NCI-H2171 (cell line): ENCODE data around the gene SORCS2.

Experiments used
- DNase-seq: peaks from one replicate; lab custom pipeline; 2025; lab: John Stamatoyannopoulos, UW

SORCS2 gene

DNA sequence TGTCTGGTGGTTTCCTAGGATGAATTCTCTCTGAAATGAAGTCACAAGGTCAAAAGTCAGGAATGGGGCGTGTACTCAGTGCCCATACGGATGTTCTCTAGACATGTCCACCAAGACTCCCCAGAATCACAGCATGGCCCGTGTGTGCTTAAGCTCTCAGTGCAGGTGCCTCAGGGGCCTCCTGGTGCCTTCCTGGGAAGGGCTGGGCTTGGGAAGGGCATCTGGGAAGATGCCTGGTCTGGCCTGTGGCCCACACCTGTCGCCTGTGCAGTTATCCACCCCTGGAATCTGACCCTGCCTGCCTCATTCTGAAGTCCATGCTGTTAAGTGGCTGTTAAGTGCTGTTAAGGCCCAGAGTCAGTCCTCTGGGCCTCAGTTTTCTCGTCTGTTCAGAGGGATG lies 31.2 kb downstream of the SORCS2 start:
- no peak for DNase-seq

- no peak for DNase-seq
Observed at GRCh38 chr4:7224001-7224400, 31.7 kb downstream of the SORCS2 start.

GRCh38 chr4:7224878-7225533 lies 32.7 kb downstream of the SORCS2 start:
- no peak for DNase-seq

GRCh38 chr4:7226439-7226838 lies 34.1 kb downstream of the SORCS2 start:
- DNase-seq = no peak

DNA sequence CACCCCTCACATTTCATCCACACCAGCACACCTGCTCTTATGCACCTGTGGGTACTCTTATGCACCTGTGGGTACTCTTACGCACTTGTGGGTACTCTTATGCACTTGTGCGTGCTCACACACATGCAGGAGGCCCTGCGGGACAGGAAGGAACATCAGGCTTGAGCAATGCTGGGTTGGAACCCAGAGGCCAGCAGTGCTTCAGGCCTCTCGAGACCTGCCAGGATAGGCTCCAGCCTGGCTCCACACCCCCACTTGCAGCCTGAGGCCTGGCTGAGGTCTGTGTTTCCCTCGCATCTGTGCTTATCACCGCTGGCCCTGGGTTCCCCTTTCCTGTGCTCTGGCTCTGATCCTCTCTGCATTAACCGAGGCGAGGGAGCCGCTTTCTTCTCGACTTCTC lies 34.7 kb downstream of the SORCS2 start:
- no peak for DNase-seq

GRCh38 chr4:7228734-7229133 lies 36.4 kb downstream of the SORCS2 start:
- no peak for DNase-seq

GRCh38 chr4:7232061-7232650 lies 39.8 kb downstream of the SORCS2 start:
- DNase-seq = no peak

- no peak for DNase-seq
Observed at GRCh38 chr4:7233006-7233580, 40.8 kb downstream of the SORCS2 start.

DNA sequence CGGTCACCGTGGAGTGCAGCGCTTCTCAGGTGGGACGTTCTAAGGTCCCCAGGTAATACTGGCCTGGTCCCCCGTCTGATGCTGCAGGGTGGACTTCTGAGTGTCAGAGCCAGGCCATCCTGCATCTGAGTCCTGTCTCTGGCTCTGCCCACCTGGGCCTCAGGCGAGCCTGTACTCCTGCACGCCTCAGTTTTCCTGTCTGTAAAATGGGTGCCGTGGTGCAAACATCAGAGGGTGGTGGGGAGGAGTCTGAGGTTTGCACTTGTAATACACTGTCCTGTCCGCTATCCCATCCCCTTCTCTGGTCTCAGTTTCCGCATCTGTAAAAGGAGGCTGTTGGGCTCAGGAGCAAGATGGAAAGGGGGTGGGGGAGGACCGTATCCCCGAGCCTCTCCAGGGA lies 41.3 kb downstream of the SORCS2 start:
- DNase-seq = no peak

- DNase-seq = no peak
Observed at GRCh38 chr4:7234355-7235029, 42.2 kb downstream of the SORCS2 start.

DNA sequence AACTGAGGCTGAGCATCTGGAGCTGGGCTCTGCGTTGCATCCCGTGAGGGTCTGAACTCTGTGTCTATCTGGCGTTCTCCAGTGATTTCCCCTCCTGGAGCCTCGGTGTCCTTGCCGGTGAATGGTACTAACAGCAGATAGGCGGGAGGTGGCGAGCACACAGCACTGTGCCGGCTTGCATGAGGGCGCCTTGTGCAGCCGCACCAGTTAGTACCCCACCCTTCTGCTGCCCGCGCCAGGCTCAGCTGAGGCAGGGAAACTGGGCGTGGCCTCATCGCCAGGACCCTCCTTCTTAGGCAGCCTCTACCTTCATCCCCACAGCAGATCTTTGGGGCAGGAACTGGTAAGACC lies 42.7 kb downstream of the SORCS2 start:
- no peak for DNase-seq

DNA sequence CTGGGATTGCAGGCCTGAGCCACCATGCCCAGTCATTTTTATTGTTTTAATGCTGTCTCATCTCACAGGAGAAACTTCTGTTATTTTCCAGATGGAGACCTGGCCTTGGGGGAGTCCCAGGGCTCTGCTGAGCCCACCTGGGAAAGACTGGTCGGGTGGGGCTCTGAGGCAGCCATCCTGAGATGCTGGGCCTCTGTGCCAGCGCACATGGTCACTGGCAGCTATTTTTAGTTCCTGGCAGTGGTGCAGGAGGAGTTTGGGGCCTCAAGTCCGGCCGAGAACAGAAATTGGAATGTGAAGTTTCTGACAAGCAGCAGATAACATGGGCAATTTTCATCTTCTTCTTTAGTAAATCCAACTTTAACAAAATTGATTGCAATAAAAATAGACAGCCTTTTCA lies 44.5 kb downstream of the SORCS2 start:
- no peak for DNase-seq

- no peak for DNase-seq
Observed at GRCh38 chr4:7237873-7238272, 45.5 kb downstream of the SORCS2 start.

DNA sequence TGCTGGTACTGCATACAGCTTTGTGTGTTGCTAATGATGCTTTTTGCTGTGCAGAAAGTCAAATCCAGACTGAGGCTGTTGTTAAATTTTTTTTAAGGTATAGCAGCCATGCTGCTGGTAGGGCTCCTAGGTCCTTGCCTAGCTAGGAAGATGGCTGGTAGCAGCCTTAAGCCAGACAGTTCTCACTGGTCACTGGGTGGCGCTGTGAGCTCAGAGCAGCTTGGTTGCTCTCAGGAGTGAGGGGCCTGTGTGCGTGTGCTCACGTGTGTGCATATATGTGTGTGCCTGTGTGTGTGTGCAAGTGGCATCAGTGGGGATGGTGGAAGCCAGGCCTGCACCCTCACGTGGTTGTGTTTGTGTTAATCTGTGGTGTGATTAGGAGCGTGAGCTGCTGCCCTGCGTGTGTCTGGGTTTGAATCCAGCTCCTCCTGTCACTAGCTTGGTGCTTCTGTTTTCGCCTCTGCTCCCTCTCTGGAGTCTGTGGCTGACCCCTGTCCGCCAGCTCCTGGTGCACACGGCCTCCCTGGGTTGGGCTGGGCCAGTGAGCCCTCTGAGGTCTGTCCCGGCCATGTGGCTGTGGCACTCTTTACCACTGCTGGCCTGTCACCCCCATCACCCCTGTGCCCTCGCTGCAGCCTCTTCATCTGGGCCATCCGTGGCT lies 46.1 kb downstream of the SORCS2 start:
- no peak for DNase-seq

- DNase-seq = no peak
Observed at GRCh38 chr4:7239101-7239820, 46.9 kb downstream of the SORCS2 start.

DNA sequence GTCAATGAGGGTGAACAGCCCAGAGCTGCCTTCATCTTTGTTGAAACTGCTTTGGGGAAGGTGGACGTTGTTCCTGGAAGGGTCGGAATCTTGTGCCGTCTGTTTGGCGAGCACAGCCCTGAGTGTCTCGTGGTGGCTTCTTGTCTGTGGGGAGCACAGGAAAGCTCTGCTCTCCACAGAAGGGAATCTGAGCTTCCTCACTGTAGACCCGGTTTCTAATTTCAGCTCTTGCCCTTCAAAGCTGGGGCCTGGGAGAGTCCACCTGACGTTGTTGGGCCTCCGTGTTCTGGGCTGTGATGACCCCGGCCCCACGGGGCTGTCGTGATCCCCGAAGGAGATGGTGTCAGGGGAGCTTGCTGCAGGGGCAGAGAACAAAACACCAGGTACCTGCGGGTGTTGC lies 47.5 kb downstream of the SORCS2 start:
- no peak for DNase-seq

DNA sequence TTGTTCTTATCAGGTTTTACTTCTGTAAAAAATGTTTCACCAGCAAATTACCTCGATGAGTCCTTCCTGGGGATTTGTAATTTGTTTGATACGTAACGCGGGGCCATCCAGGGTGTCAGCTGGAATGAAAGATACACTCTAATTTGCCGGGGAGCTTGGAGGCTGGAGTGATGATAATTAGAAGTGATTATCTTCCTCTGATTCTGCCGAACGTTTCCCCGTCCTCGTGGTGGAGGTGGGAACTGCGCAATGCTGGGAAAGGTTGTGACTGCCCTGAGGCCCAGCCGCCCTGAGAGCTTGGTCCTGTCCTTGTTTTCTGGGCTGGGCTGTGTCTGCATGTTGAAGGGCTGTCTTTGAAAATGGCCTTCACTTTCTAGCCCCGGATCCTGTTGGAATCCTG lies 48.0 kb downstream of the SORCS2 start:
- no peak for DNase-seq

DNA sequence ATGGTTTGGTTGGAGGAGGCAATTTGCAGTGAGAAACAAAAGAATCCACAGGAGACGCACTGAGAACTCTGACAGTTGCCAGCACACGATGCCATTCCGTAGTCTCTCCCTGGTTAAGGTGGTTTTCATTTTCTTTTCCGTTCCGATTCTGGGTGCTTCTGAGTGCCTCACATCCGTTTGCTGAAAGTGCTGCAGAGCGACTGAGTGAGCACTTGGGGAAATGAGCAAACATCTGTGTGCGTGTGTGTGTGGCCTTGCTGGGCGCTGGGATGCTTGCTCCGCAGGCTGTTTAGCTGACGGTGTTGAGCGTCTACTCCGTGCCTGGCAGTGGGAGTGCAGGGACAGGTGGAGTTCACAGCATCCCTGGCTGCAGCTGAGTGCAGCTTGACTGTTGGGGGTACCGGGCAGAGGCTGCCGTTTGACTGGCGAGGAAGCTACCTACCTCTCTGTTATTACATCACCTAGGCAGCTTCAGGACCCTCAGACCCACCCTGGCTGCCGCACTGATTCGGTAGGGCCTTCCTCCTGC lies 49.3 kb downstream of the SORCS2 start:
- no peak for DNase-seq

- DNase-seq = no peak
Observed at GRCh38 chr4:7242766-7243165, 50.4 kb downstream of the SORCS2 start.

GRCh38 chr4:7243609-7244330 lies 51.4 kb downstream of the SORCS2 start:
- DNase-seq = no peak

- DNase-seq = no peak
Observed at GRCh38 chr4:7244331-7244665, 52.0 kb downstream of the SORCS2 start.
